GM12891 (cell line): ENCODE measurements around the gene VARS2.

ENCODE experiments used
- PAX5 ChIP-seq: IDR thresholded peaks from 2 replicates; pipeline ENCODE4 v1.6.1; 2011; ENCODE audit warnings: low read length, moderate library complexity, mild to moderate bottlenecking; ENCODE audit not compliant: insufficient read depth, severe bottlenecking
- POLR2A ChIP-seq: IDR thresholded peaks from 2 replicates; pipeline ENCODE4 v1.6.1; 2011; ENCODE audit warnings: low read depth, low read length, control low read depth
- POLR2AphosphoS5 ChIP-seq: IDR thresholded peaks from 2 replicates; pipeline ENCODE4 v1.6.1; 2011; ENCODE audit warnings: low read depth, low read length, control low read depth
- POU2F2 ChIP-seq: IDR thresholded peaks from 2 replicates; pipeline ENCODE4 v1.6.1; 2011; ENCODE audit warnings: low read depth, mild to moderate bottlenecking, control low read depth, low read length, moderate library complexity
- SPI1 ChIP-seq: IDR thresholded peaks from 2 replicates; pipeline ENCODE4 v1.6.1; 2011; ENCODE audit warnings: low read depth, low read length, control low read depth
- TAF1 ChIP-seq: IDR thresholded peaks from 2 replicates; pipeline ENCODE4 v1.6.1; 2011; ENCODE audit warnings: low read depth, low read length, control low read depth

GRCh38 chr6:30882759-30883684 is 31.0 kb upstream of the VARS2 start:
- no peak for TF ChIP-seq POLR2A
- no peak for TF ChIP-seq POLR2AphosphoS5
- no peak for TF ChIP-seq TAF1
- no peak for TF ChIP-seq POU2F2
- TF ChIP-seq PAX5, result peak; percentile 45
- TF ChIP-seq SPI1, result no peak
